ENCODE results near the gene TNNT2. TPM values are rescaled to one million over a fixed set of nuclear protein-coding genes. Genes with fewer than 3 reads are reported as not detected.
A peak's percentile ranks its signal among the peaks of the same experiment; 100 is the strongest.

TNNT2 gene
- total and polyA plus RNA-seq, 2 donors from 2014 or later = 2.1 to 117 TPM

GRCh38 chr1:201391225-201391624, 13.7 kb upstream of the TNNT2 start:
- FAIRE-seq (no peak), DNase-seq (no peak)
- TF ChIP-seq, protein P1, sequence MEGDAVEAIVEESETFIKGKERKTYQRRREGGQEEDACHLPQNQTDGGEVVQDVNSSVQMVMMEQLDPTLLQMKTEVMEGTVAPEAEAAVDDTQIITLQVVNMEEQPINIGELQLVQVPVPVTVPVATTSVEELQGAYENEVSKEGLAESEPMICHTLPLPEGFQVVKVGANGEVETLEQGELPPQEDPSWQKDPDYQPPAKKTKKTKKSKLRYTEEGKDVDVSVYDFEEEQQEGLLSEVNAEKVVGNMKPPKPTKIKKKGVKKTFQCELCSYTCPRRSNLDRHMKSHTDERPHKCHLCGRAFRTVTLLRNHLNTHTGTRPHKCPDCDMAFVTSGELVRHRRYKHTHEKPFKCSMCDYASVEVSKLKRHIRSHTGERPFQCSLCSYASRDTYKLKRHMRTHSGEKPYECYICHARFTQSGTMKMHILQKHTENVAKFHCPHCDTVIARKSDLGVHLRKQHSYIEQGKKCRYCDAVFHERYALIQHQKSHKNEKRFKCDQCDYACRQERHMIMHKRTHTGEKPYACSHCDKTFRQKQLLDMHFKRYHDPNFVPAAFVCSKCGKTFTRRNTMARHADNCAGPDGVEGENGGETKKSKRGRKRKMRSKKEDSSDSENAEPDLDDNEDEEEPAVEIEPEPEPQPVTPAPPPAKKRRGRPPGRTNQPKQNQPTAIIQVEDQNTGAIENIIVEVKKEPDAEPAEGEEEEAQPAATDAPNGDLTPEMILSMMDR (IDR thresholded peaks at IDR 0.05; ENCODE audit: borderline replicate concordance, extremely low read depth, insufficient read depth) = no peak
- Histone ChIP-seq H3K27ac (ENCODE audit: low read depth in 2 of 2, low read length in 2 of 2) (no peak overlapping the region), H3K4me3 (ENCODE audit: low read length in 3 of 3) (no peak overlapping the region), H3K9ac (ENCODE audit: low read length in 3 of 3) (no peak overlapping the region), H3K9me3 (ENCODE audit: control insufficient read depth in 2 of 3, insufficient read depth in 1 of 3, low read length in 3 of 3) (no peaks in the 10 kb centered on the region), H3K4me1 (ENCODE audit: control insufficient read depth in 2 of 3, insufficient read depth in 2 of 3, low read depth in 1 of 3, low read length in 3 of 3) (peaks cover 0 to 15% (median 12%) of the 10 kb centered on the region in 3 donors), H3K36me3 (ENCODE audit: control insufficient read depth in 2 of 3, insufficient read depth in 3 of 3, low read length in 3 of 3) (peaks cover 0 to 8% (median 0%) of the 10 kb centered on the region in 3 donors), H3K27me3 (ENCODE audit: control insufficient read depth, insufficient read depth, low read length) (no peaks in the 10 kb centered on the region)
- intact Hi-C loops (cut with DNase I) = no loop called here

- Histone ChIP-seq H3K36me3 (ENCODE audit: control insufficient read depth in 2 of 3, insufficient read depth in 3 of 3, low read length in 3 of 3) (peaks cover 0 to 15% (median 0%) of the 10 kb centered on the region in 3 donors), H3K9ac (ENCODE audit: low read length in 3 of 3) (no peak overlapping the region), H3K4me3 (ENCODE audit: low read length in 3 of 3) (no peak overlapping the region), H3K4me1 (ENCODE audit: control insufficient read depth in 2 of 3, insufficient read depth in 2 of 3, low read depth in 1 of 3, low read length in 3 of 3) (peaks cover 0 to 9% (median 7%) of the 10 kb centered on the region in 3 donors), H3K9me3 (ENCODE audit: control insufficient read depth in 2 of 3, insufficient read depth in 1 of 3, low read length in 3 of 3) (no peaks in the 10 kb centered on the region), H3K27ac (ENCODE audit: low read depth in 2 of 2, low read length in 2 of 2) (no peak overlapping the region), H3K27me3 (ENCODE audit: control insufficient read depth, insufficient read depth, low read length) (no peaks in the 10 kb centered on the region)
- DNase-seq (peak in 3 of 5 donors; percentile 40 to 59 (median 51)), FAIRE-seq (no peak)
- TF ChIP-seq, protein P1 (IDR thresholded peaks at IDR 0.05; ENCODE audit: borderline replicate concordance, extremely low read depth, insufficient read depth) = no peak
- intact Hi-C loops (cut with DNase I) = no loop called here
Observed at GRCh38 chr1:201389051-201389450, 11.6 kb upstream of the TNNT2 start.

GRCh38 chr1:201386208-201386607, 8.7 kb upstream of the TNNT2 start:
- DNase-seq = no peak
- intact Hi-C loops (cut with DNase I) = no loop called here

More at GRCh38 chr1:201386208-201386607, 8.7 kb upstream of the TNNT2 start:
- H3K36me3 ChIP-seq (ENCODE audit: control insufficient read depth in 2 of 3, insufficient read depth in 3 of 3, low read length in 3 of 3) = peaks cover 0 to 15% (median 0%) of the 10 kb centered on the region in 3 donors
- TF ChIP-seq, protein P1 (IDR thresholded peaks at IDR 0.05; ENCODE audit: borderline replicate concordance, extremely low read depth, insufficient read depth) = no peak
- H3K4me1 ChIP-seq (ENCODE audit: control insufficient read depth in 2 of 3, insufficient read depth in 2 of 3, low read depth in 1 of 3, low read length in 3 of 3) = peaks cover 0 to 7% (median 6%) of the 10 kb centered on the region in 3 donors
- FAIRE-seq = no peak
- H3K9ac ChIP-seq (ENCODE audit: low read length in 3 of 3) = no peak overlapping the region
- no peak overlapping the region for H3K27ac ChIP-seq (ENCODE audit: low read depth in 2 of 2, low read length in 2 of 2)
- no peaks in the 10 kb centered on the region for H3K27me3 ChIP-seq (ENCODE audit: control insufficient read depth, insufficient read depth, low read length)
- no peaks in the 10 kb centered on the region for H3K9me3 ChIP-seq (ENCODE audit: control insufficient read depth in 2 of 3, insufficient read depth in 1 of 3, low read length in 3 of 3)
- no peak overlapping the region for H3K4me3 ChIP-seq (ENCODE audit: low read length in 3 of 3)

Data from kidney (tissue), 14 donors.